ENCODE results near the gene RACK1. TPM values are rescaled to one million over a fixed set of nuclear protein-coding genes. Genes with fewer than 3 reads are reported as not detected.

RACK1 gene
- total RNA-seq, 1 donor from 2014 or later: 1,656 TPM

DNA sequence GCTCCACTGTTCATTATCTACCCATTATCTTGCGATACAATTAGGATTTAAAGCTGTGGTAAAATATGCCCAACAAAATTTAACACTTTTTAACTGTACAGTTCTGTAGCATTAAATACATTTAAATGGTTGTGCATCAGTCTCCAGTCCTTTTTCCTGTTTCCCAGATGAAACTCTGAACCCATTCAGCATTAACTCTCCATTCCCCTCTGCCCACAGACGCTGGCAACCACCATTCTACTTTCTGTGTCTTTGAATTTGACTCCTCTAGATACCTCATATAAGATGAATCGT lies 35.8 kb downstream of the RACK1 start:
- H3K9me3 Mint-ChIP-seq (ENCODE audit: unreplicated experiment): peaks cover 4% of the 10 kb centered on the region
- Histone ChIP-seq H3K36me3 (ENCODE audit: insufficient read depth, low read length) (no peaks in the 10 kb centered on the region), H2AFZ (ENCODE audit: low read depth, low read length) (no peak overlapping the region), H3K4me3 (ENCODE audit: insufficient read depth, low read depth, low read length) (no peak overlapping the region), H3K4me1 (ENCODE audit: insufficient read depth, low read length) (peaks cover 12% of the 10 kb centered on the region), H3K79me2 (ENCODE audit: insufficient read depth, low read length) (no peaks in the 10 kb centered on the region), H3K27ac (ENCODE audit: low read depth, low read length) (no peak overlapping the region), H3K9ac (ENCODE audit: low read length) (no peak overlapping the region), H3K9me3 (ENCODE audit: insufficient read depth, low read depth, low read length) (no peaks in the 10 kb centered on the region), H3K4me2 (ENCODE audit: low read length) (no peak overlapping the region), H4K20me1 (ENCODE audit: insufficient read depth, low read length) (peaks cover 5% of the 10 kb centered on the region), H3K27me3 (ENCODE audit: insufficient read depth, low read length) (peaks cover 16% of the 10 kb centered on the region)
- no peak overlapping the region for H3K27ac Mint-ChIP-seq (ENCODE audit: unreplicated experiment)
- no peak for DNase-seq (ENCODE audit: low read depth)
- H3K27me3 Mint-ChIP-seq (ENCODE audit: low read depth, unreplicated experiment): peaks cover 22% of the 10 kb centered on the region
- H3K4me1 Mint-ChIP-seq (ENCODE audit: low read depth, unreplicated experiment): peaks cover 13% of the 10 kb centered on the region
- H3K4me3 Mint-ChIP-seq (ENCODE audit: unreplicated experiment): peak overlapping the region; percentile 94
- no peaks in the 10 kb centered on the region for H3K36me3 Mint-ChIP-seq (ENCODE audit: low read depth, unreplicated experiment)
- FAIRE-seq: no peak
- no peak for TF ChIP-seq EZH2 (IDR thresholded peaks at IDR 0.05; ENCODE audit: insufficient read depth, low read length)
- TF ChIP-seq, protein P1, sequence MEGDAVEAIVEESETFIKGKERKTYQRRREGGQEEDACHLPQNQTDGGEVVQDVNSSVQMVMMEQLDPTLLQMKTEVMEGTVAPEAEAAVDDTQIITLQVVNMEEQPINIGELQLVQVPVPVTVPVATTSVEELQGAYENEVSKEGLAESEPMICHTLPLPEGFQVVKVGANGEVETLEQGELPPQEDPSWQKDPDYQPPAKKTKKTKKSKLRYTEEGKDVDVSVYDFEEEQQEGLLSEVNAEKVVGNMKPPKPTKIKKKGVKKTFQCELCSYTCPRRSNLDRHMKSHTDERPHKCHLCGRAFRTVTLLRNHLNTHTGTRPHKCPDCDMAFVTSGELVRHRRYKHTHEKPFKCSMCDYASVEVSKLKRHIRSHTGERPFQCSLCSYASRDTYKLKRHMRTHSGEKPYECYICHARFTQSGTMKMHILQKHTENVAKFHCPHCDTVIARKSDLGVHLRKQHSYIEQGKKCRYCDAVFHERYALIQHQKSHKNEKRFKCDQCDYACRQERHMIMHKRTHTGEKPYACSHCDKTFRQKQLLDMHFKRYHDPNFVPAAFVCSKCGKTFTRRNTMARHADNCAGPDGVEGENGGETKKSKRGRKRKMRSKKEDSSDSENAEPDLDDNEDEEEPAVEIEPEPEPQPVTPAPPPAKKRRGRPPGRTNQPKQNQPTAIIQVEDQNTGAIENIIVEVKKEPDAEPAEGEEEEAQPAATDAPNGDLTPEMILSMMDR (IDR thresholded peaks at IDR 0.05; ENCODE audit: insufficient read depth, low read depth, low read length): no peak

DNA sequence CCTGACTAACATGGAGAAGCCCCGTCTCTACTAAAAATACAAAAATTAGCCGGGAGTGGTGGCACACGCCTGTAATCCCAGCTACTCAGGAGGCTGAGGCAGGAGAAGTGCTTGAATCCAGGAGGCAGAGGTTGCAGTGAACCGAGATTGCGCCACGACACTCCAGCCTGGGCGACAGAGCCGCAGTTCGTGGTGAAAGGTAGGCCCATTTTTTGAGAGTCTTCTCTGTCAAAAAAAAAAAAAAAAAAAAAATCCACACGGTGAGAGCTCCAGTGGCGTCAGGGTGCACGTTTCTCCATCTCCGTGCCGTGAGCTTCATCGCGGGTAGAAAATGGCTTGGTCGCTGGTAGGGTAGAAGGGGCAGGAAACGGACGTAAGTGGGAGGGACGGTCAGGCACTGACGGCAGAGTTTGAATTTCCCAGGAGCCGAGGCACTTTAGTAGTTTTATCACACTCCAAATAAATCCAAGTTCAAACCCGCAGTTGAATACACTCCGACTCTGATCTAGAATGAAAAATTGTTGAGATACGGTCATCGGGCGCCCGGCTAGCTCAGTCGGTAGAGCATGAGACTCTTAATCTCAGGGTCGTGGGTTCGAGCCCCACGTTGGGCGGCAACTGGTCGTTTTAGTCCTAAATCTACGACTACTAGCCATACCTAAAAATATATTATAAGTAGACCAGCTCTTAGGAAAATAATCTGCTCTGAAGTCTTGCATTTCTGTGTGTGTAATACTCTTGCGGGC lies 36.3 kb downstream of the RACK1 start:
- Histone ChIP-seq H3K4me1 (ENCODE audit: insufficient read depth, low read length) (peaks cover 12% of the 10 kb centered on the region), H3K4me2 (ENCODE audit: low read length) (peak overlapping the region; percentile 87), H3K36me3 (ENCODE audit: insufficient read depth, low read length) (no peaks in the 10 kb centered on the region), H3K27me3 (ENCODE audit: insufficient read depth, low read length) (peaks cover 13% of the 10 kb centered on the region), H3K79me2 (ENCODE audit: insufficient read depth, low read length) (no peaks in the 10 kb centered on the region), H4K20me1 (ENCODE audit: insufficient read depth, low read length) (peaks cover 5% of the 10 kb centered on the region), H3K4me3 (ENCODE audit: insufficient read depth, low read depth, low read length) (peak overlapping the region; percentile 66), H2AFZ (ENCODE audit: low read depth, low read length) (peak overlapping the region; percentile 76), H3K27ac (ENCODE audit: low read depth, low read length) (peak overlapping the region; percentile 54), H3K9ac (ENCODE audit: low read length) (peak overlapping the region; percentile 69), H3K9me3 (ENCODE audit: insufficient read depth, low read depth, low read length) (no peaks in the 10 kb centered on the region)
- H3K27me3 Mint-ChIP-seq (ENCODE audit: low read depth, unreplicated experiment): peaks cover 19% of the 10 kb centered on the region
- FAIRE-seq: peak; percentile 32
- peak overlapping the region; percentile 93 for H3K27ac Mint-ChIP-seq (ENCODE audit: unreplicated experiment)
- peaks cover 4% of the 10 kb centered on the region for H3K9me3 Mint-ChIP-seq (ENCODE audit: unreplicated experiment)
- TF ChIP-seq, protein P1 (IDR thresholded peaks at IDR 0.05; ENCODE audit: insufficient read depth, low read depth, low read length): no peak
- no peak for TF ChIP-seq EZH2 (IDR thresholded peaks at IDR 0.05; ENCODE audit: insufficient read depth, low read length)
- peak; percentile 89 for DNase-seq (ENCODE audit: low read depth)
- H3K4me1 Mint-ChIP-seq (ENCODE audit: low read depth, unreplicated experiment): peaks cover 13% of the 10 kb centered on the region
- peak overlapping the region; percentile 94 for H3K4me3 Mint-ChIP-seq (ENCODE audit: unreplicated experiment)
- no peaks in the 10 kb centered on the region for H3K36me3 Mint-ChIP-seq (ENCODE audit: low read depth, unreplicated experiment)

Measured in astrocyte (in vitro differentiated cells and primary cell).